ENCODE data around the gene TP63. TPM values are rescaled to one million over a fixed set of nuclear protein-coding genes. Genes with fewer than 3 reads are reported as not detected.

Gene TP63
- polyA plus RNA-seq, 1 donor from 2014 or later: 0.12 TPM

DNA sequence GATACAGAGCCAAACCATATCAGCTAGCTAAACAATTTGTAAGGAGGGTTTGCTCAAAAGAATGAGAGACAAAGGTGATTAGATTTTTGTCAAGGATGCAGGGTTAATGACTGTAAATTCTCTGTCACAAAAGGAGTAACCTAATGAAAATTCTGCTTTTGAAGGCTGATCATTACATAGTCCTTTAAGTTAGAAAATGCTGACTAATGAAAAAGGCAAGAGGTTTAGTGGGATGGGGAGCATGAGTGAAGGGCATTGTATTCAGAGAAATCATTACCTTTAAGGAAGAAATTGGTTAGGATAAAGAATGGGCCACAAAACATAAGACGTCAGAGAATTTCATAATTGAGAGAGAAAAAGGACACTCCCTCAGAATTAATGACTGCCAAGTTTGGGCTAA, 97.7 kb downstream of the TP63 start:
- Histone ChIP-seq H3K9me3 (ENCODE audit: low read length) (no peaks in the 10 kb centered on the region), H4K20me1 (ENCODE audit: insufficient read depth) (no peaks in the 10 kb centered on the region), H3K27me3 (ENCODE audit: insufficient read depth, low read depth, low read length) (no peaks in the 10 kb centered on the region), H3K36me3 (ENCODE audit: insufficient read depth, low read length) (no peaks in the 10 kb centered on the region), H2AFZ (ENCODE audit: low read depth, low read length) (no peak overlapping the region), H3F3A (ENCODE audit: insufficient read depth, low read length, poor library complexity, severe bottlenecking) (no peaks in the 10 kb centered on the region), H3K4me2 (ENCODE audit: low read length) (no peak overlapping the region), H3K4me3 (ENCODE audit: low read length) (no peak overlapping the region), H3K9ac (ENCODE audit: low read length) (no peak overlapping the region), H3K27ac (ENCODE audit: low read length) (no peak overlapping the region), H3K79me2 (replicated peaks; ENCODE audit: insufficient read depth, low read length) (no peaks in the 10 kb centered on the region), H3K9me2 (ENCODE audit: insufficient read depth, low read length) (no peaks in the 10 kb centered on the region)
- no peak for TF ChIP-seq MXI1 (conservative IDR thresholded peaks at IDR 0.05; ENCODE audit: poor library complexity, severe bottlenecking)
- TF ChIP-seq TAF1 (IDR thresholded peaks at IDR 0.05; ENCODE audit: low read depth): no peak
- TF ChIP-seq EZH2 (IDR thresholded peaks at IDR 0.05; ENCODE audit: borderline replicate concordance, insufficient read depth, low read length, poor library complexity, severe bottlenecking): no peak
- TF ChIP-seq POLR2AphosphoS5 (IDR thresholded peaks at IDR 0.05): no peak
- no peak for TF ChIP-seq RAD21 (conservative IDR thresholded peaks at IDR 0.05)
- TF ChIP-seq EP300 (conservative IDR thresholded peaks at IDR 0.05; ENCODE audit: poor library complexity, severe bottlenecking): no peak
- TF ChIP-seq, protein P1, sequence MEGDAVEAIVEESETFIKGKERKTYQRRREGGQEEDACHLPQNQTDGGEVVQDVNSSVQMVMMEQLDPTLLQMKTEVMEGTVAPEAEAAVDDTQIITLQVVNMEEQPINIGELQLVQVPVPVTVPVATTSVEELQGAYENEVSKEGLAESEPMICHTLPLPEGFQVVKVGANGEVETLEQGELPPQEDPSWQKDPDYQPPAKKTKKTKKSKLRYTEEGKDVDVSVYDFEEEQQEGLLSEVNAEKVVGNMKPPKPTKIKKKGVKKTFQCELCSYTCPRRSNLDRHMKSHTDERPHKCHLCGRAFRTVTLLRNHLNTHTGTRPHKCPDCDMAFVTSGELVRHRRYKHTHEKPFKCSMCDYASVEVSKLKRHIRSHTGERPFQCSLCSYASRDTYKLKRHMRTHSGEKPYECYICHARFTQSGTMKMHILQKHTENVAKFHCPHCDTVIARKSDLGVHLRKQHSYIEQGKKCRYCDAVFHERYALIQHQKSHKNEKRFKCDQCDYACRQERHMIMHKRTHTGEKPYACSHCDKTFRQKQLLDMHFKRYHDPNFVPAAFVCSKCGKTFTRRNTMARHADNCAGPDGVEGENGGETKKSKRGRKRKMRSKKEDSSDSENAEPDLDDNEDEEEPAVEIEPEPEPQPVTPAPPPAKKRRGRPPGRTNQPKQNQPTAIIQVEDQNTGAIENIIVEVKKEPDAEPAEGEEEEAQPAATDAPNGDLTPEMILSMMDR (IDR thresholded peaks at IDR 0.05; ENCODE audit: poor library complexity, severe bottlenecking): no peak
- TF ChIP-seq REST (IDR thresholded peaks at IDR 0.05; ENCODE audit: borderline replicate concordance): no peak
- TF ChIP-seq SMC3 (conservative IDR thresholded peaks at IDR 0.05; ENCODE audit: poor library complexity): no peak

- Histone ChIP-seq H3K9ac (ENCODE audit: low read length) (no peak overlapping the region), H4K20me1 (ENCODE audit: insufficient read depth) (no peaks in the 10 kb centered on the region), H3K27me3 (ENCODE audit: insufficient read depth, low read depth, low read length) (no peaks in the 10 kb centered on the region), H3K4me2 (ENCODE audit: low read length) (no peak overlapping the region), H3K9me3 (ENCODE audit: low read length) (no peaks in the 10 kb centered on the region), H3F3A (ENCODE audit: insufficient read depth, low read length, poor library complexity, severe bottlenecking) (no peaks in the 10 kb centered on the region), H3K4me3 (ENCODE audit: low read length) (no peak overlapping the region), H3K9me2 (ENCODE audit: insufficient read depth, low read length) (no peaks in the 10 kb centered on the region), H3K27ac (ENCODE audit: low read length) (no peak overlapping the region), H3K79me2 (replicated peaks; ENCODE audit: insufficient read depth, low read length) (no peaks in the 10 kb centered on the region), H3K36me3 (ENCODE audit: insufficient read depth, low read length) (no peaks in the 10 kb centered on the region), H2AFZ (ENCODE audit: low read depth, low read length) (no peak overlapping the region)
- TF ChIP-seq SMC3 (conservative IDR thresholded peaks at IDR 0.05; ENCODE audit: poor library complexity) (no peak), TAF1 (IDR thresholded peaks at IDR 0.05; ENCODE audit: low read depth) (no peak), EZH2 (IDR thresholded peaks at IDR 0.05; ENCODE audit: borderline replicate concordance, insufficient read depth, low read length, poor library complexity, severe bottlenecking) (no peak), MXI1 (conservative IDR thresholded peaks at IDR 0.05; ENCODE audit: poor library complexity, severe bottlenecking) (no peak), REST (IDR thresholded peaks at IDR 0.05; ENCODE audit: borderline replicate concordance) (no peak), POLR2AphosphoS5 (IDR thresholded peaks at IDR 0.05) (no peak), EP300 (conservative IDR thresholded peaks at IDR 0.05; ENCODE audit: poor library complexity, severe bottlenecking) (no peak), RAD21 (conservative IDR thresholded peaks at IDR 0.05) (no peak)
- TF ChIP-seq, protein P1 (IDR thresholded peaks at IDR 0.05; ENCODE audit: poor library complexity, severe bottlenecking): no peak
Observed at GRCh38 chr3:189734061-189734460, 102.9 kb downstream of the TP63 start.
